PC-9 (cell line): Measurements from ENCODE around the gene FOXL1. TPM values are rescaled to one million over a fixed set of nuclear protein-coding genes. Genes with fewer than 3 reads are reported as not detected.
A peak's percentile ranks its signal among the peaks of the same experiment; 100 is the strongest.

Experiments
- BruUV-seq: library from RNA; stranded (reverse); fragments of 400-500 nt; replicated peaks from 2 replicates; lab custom pipeline; 2021; lab: Mats Ljungman, UMichigan
- CTCF ChIA-PET: fragments of 300-600 bp; sonication (Branson Sonifier 250); formaldehyde crosslinking; loops from one replicate; lab custom pipeline; 2022; ENCODE audit warnings: antibody characterized with exemption; lab: Charles Lee
- POLR2A ChIA-PET: fragments of 300-600 bp; sonication (Branson Sonifier 250); formaldehyde crosslinking; loops from one replicate; lab custom pipeline; 2022; ENCODE audit warnings: antibody characterized with exemption; ENCODE audit not compliant: unreplicated experiment; lab: Charles Lee
- DNase-seq, 2 experiments: peaks; one replicate each; pipeline versions ENCODE4 v3.0.0 to v3.0.0-alpha.2; 2015 to 2022; ENCODE audit warnings: mixed read lengths in 1 of 2
- H2AFZ ChIP-seq: fragments of 200-600 bp; sonication (generic); 2 replicates; pipeline ENCODE4 v1.8.1; 2017; ENCODE audit warnings: antibody characterized with exemption
- H3F3A ChIP-seq: fragments of 200-600 bp; sonication (generic); 2 replicates; pipeline ENCODE4 v1.8.1; 2017; ENCODE audit warnings: antibody characterized with exemption, mild to moderate bottlenecking, low read depth; ENCODE audit not compliant: insufficient read depth
- H3K27ac ChIP-seq: fragments of 200-600 bp; sonication (generic); 2 replicates; pipeline ENCODE4 v1.6.1; 2016; ENCODE audit warnings: mixed run types
- H3K27me3 ChIP-seq: fragments of 200-600 bp; sonication (generic); 2 replicates; pipeline ENCODE4 v1.6.1; 2016; ENCODE audit warnings: low read depth, mixed run types; ENCODE audit not compliant: insufficient read depth
- H3K36me3 ChIP-seq: fragments of 200-600 bp; sonication (generic); 2 replicates; pipeline ENCODE4 v1.6.1; 2016; ENCODE audit warnings: low read depth, mixed run types
- H3K4me1 ChIP-seq: fragments of 200-600 bp; sonication (generic); replicated peaks from 2 replicates; pipeline ENCODE4 v1.6.1; 2016; ENCODE audit warnings: mixed run types; ENCODE audit not compliant: insufficient read depth
- H3K4me2 ChIP-seq: fragments of 200-600 bp; sonication (generic); 2 replicates; pipeline ENCODE4 v1.6.1; 2017; ENCODE audit warnings: mixed run types
- H3K4me3 ChIP-seq: fragments of 200-600 bp; sonication (generic); 2 replicates; pipeline ENCODE4 v1.6.1; 2016; ENCODE audit warnings: mixed run types
- H3K79me2 ChIP-seq: fragments of 200-600 bp; sonication (generic); 2 replicates; pipeline ENCODE4 v1.6.1; 2017; ENCODE audit warnings: low read depth, mixed run types
- H3K9me2 ChIP-seq: fragments of 200-600 bp; sonication (generic); 2 replicates; pipeline ENCODE4 v1.8.1; 2017; ENCODE audit warnings: mild to moderate bottlenecking; ENCODE audit not compliant: insufficient read depth
- H3K9me3 ChIP-seq: fragments of 200-600 bp; sonication (generic); 2 replicates; pipeline ENCODE4 v1.8.1; 2016; ENCODE audit warnings: low read depth; ENCODE audit not compliant: insufficient read depth
- H4K20me1 ChIP-seq: fragments of 200-600 bp; sonication (generic); 2 replicates; pipeline ENCODE4 v1.8.1; 2017; ENCODE audit not compliant: insufficient read depth
- EZH2 ChIP-seq: fragments of 200-600 bp; sonication (generic); IDR thresholded peaks from 2 replicates; pipeline ENCODE4 v1.8.0; 2017; ENCODE audit warnings: antibody characterized with exemption, low read depth
- intact Hi-C: fragments of 100-400 bp; cut with micrococcal nuclease; formaldehyde crosslinking; loops from one replicate; pipeline ENCODE4 v1.10.0; 2022; ENCODE audit not compliant: unreplicated experiment
- total RNA-seq: library from RNA; stranded (reverse); gene quantifications from 2 replicates; pipeline ENCODE4 v1.2.3, GENCODE V29; 2021
- TF ChIP-seq, protein P1 (sequence below): fragments of 200-600 bp; sonication (generic); conservative IDR thresholded peaks from 2 replicates; pipeline ENCODE4 v1.6.1; 2017; ENCODE audit warnings: mixed run types, antibody characterized with exemption, mild to moderate bottlenecking, moderate library complexity

The FOXL1 gene
- total RNA-seq, 1 experiment from 2014 or later, result not detected

DNA sequence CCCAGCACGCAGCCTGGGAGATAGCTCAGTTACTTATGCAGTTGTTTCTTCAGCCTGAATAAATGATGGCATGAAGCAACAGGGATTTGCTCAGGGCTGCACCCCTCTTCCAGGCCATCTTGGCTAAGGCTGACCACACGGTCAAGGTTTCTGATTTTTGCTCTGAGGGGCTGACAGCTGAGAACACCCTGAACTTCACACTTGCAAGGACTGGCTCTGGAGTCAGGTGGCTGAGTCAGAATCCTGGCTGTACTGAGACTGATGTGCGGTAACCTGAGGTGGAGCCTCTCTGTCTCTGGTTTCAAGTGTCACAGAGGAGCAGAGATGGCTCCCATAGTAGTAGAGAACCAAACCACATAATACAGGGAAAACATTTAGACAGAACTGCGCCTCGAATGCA, 28.1 kb upstream of the FOXL1 start:
- no peak overlapping the region for H3K27ac ChIP-seq
- TF ChIP-seq, protein P1, sequence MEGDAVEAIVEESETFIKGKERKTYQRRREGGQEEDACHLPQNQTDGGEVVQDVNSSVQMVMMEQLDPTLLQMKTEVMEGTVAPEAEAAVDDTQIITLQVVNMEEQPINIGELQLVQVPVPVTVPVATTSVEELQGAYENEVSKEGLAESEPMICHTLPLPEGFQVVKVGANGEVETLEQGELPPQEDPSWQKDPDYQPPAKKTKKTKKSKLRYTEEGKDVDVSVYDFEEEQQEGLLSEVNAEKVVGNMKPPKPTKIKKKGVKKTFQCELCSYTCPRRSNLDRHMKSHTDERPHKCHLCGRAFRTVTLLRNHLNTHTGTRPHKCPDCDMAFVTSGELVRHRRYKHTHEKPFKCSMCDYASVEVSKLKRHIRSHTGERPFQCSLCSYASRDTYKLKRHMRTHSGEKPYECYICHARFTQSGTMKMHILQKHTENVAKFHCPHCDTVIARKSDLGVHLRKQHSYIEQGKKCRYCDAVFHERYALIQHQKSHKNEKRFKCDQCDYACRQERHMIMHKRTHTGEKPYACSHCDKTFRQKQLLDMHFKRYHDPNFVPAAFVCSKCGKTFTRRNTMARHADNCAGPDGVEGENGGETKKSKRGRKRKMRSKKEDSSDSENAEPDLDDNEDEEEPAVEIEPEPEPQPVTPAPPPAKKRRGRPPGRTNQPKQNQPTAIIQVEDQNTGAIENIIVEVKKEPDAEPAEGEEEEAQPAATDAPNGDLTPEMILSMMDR, result no peak
- TF ChIP-seq EZH2, result no peak
- no peak for DNase-seq
- ChIA-PET CTCF (no interaction called here), POLR2A (no interaction called here)
- H3K4me3 ChIP-seq, result no peak overlapping the region
- H3F3A ChIP-seq, result no peaks in the 10 kb centered on the region
- no peak overlapping the region for H3K4me2 ChIP-seq
- no TSS peak for BruUV-seq
- H3K9me3 ChIP-seq, result no peaks in the 10 kb centered on the region
- H3K27me3 ChIP-seq, result no peaks in the 10 kb centered on the region
- no peak overlapping the region for H2AFZ ChIP-seq
- H3K79me2 ChIP-seq, result peaks cover 14% of the 10 kb centered on the region
- H3K9me2 ChIP-seq, result no peaks in the 10 kb centered on the region
- peaks cover 6% of the 10 kb centered on the region for H3K4me1 ChIP-seq
- peaks cover 17% of the 10 kb centered on the region for H3K36me3 ChIP-seq
- intact Hi-C loops, result no loop called here
- no peaks in the 10 kb centered on the region for H4K20me1 ChIP-seq

DNA sequence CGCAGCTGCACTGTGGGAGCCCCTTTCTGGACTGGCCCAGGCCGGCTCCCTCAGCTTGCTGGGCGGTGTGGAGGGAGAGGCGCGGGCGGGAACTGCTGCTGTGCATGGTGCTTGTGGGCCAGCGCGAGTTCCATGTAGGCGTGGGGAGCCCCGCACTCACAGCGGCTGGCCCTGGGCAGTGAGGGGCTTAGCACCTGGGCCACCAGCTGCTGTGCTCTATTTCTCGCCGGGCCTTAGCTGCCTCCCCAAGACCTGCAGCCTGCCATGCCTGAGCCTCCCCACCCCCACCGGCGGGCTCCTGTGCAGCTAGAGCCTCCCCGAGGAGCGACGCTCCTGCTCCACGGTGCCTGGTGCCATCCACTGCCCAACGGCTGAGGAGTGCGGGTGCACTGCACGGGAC, 25.0 kb upstream of the FOXL1 start:
- POLR2A ChIA-PET, result interaction anchor here (0.7 kb wide), 1 partner anchor 867 kb away, joined by 4 read pairs; no protein-coding TSS in a partner anchor

DNA sequence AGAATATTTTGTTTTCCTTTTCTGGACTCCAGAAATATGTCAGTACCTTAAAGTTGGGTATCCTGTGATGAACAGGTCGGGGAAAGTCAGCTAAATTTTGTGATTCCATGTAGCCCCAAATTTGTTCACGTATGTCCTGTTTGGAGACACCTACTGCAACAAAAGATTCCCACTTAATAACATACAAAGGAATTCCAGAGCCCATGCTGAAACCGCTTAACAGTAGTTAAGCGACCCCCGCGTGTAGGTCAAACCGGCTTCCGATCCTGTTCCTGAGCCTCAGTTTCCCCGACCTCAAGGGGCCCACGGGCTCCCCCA, 23.8 kb upstream of the FOXL1 start:
- peak overlapping the region; percentile 95 for H2AFZ ChIP-seq
- TF ChIP-seq, protein P1, result no peak
- no peak for TF ChIP-seq EZH2
- peaks cover 14% of the 10 kb centered on the region for H3K79me2 ChIP-seq
- intact Hi-C loops, result no loop called here
- H3K4me1 ChIP-seq, result peaks cover 6% of the 10 kb centered on the region
- no peaks in the 10 kb centered on the region for H4K20me1 ChIP-seq
- peak overlapping the region; percentile 47 for H3K27ac ChIP-seq
- no peak for DNase-seq
- CTCF ChIA-PET, result no interaction called here
- no peaks in the 10 kb centered on the region for H3K9me3 ChIP-seq
- peak overlapping the region; percentile 88 for H3K4me3 ChIP-seq
- peaks cover 21% of the 10 kb centered on the region; the same call in 1 of the 2 replicates for H3K27me3 ChIP-seq
- no TSS peak for BruUV-seq
- H3K4me2 ChIP-seq, result peak overlapping the region; percentile 94
- H3K36me3 ChIP-seq, result peaks cover 12% of the 10 kb centered on the region; the same call in 1 of the 2 replicates
- no peaks in the 10 kb centered on the region for H3K9me2 ChIP-seq
- POLR2A ChIA-PET, result no interaction called here
- no peaks in the 10 kb centered on the region for H3F3A ChIP-seq

More for the DNA sequence above, 25.0 kb upstream of the FOXL1 start:
- intact Hi-C loops, result no loop called here
- Histone ChIP-seq H3K27me3 (peaks cover 12% of the 10 kb centered on the region; the same call in 1 of the 2 replicates), H3K9me3 (no peaks in the 10 kb centered on the region), H3K4me1 (peaks cover 6% of the 10 kb centered on the region), H3K27ac (no peak overlapping the region), H3K4me3 (no peak overlapping the region), H3K79me2 (peaks cover 14% of the 10 kb centered on the region), H4K20me1 (no peaks in the 10 kb centered on the region), H3K36me3 (peaks cover 12% of the 10 kb centered on the region; the same call in 1 of the 2 replicates), H3F3A (no peaks in the 10 kb centered on the region), H3K9me2 (no peaks in the 10 kb centered on the region), H2AFZ (no peak overlapping the region), H3K4me2 (no peak overlapping the region)
- CTCF ChIA-PET, result no interaction called here
- no peak for DNase-seq
- no TSS peak for BruUV-seq
- TF ChIP-seq, protein P1, result no peak
- no peak for TF ChIP-seq EZH2
